GM21390 (cell line): ENCODE measurements around the gene LRG1.

ENCODE experiments used
- ATAC-seq: cut with Tn5 transposase; IDR thresholded peaks from one replicate; pipeline ENCODE4 v1.9.1; 2021; ENCODE audit not compliant: unreplicated experiment

Gene LRG1

GRCh38 chr19:4512070-4512469, 27.8 kb downstream of the LRG1 start:
- ATAC-seq, result no peak

DNA sequence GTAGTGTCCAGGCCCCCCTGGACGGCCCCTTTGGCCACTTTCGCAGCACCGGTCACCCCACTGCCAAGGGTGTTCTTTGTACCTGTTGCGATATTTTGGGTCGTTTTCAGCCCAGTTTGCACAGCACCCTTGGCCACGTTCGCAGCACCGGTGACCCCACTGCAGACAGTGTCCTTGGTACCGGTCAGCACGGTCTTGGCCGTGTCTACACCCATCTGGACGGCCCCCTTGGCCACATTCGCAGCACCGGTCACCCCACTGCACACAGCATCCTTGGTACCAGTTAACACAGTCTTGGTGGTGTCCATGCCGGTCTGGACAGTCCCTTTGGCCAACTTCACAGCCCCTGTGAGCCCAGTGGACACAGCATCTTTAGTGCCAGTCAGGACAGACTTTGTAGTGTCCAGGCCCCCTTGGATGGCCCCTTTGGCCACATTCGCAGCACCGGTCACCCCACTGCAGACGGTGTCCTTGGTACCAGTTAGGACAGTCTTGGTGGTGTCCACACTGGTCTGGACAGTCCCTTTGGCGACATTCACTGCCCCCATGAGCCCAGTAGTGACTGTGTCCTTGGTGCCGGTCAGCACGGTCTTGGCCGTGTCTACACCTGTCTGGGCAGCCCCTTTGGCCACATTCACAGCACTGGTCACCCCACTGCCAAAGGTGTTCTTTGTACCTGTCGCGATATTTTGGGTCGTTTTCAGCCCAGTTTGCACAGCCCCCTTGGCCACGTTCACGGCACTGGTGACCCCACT, 28.4 kb downstream of the LRG1 start:
- no peak for ATAC-seq

GRCh38 chr19:4510435-4511255, 29.2 kb downstream of the LRG1 start:
- no peak for ATAC-seq

- no peak for ATAC-seq
Measured at GRCh38 chr19:4508698-4509097, 31.1 kb downstream of the LRG1 start.

DNA sequence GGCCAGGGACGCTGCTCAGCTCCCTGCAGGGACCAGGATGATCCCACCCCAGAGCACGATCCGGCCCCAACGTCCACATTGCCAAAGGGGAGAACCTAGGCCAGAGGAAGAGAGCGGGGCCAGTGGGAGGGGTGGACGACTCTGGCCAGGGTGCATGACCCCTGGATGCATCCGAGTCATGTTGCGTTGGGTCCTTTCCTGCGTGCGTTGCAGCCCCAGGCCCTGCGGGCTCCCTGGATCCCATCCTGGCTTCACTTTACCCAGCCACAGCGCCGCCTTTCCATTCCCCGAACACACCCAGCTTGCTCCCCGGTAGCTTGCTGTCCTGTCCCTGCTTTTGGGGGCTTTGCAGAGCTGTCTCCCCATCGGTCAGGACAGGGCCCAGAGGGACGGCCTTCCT, 32.0 kb downstream of the LRG1 start:
- ATAC-seq, result no peak

GRCh38 chr19:4507150-4507452, 32.7 kb downstream of the LRG1 start:
- no peak for ATAC-seq

GRCh38 chr19:4506449-4507149, 33.2 kb downstream of the LRG1 start:
- ATAC-seq, result no peak

GRCh38 chr19:4505570-4506448, 34.0 kb downstream of the LRG1 start:
- no peak for ATAC-seq

GRCh38 chr19:4504891-4505569, 34.8 kb downstream of the LRG1 start:
- ATAC-seq, result no peak

DNA sequence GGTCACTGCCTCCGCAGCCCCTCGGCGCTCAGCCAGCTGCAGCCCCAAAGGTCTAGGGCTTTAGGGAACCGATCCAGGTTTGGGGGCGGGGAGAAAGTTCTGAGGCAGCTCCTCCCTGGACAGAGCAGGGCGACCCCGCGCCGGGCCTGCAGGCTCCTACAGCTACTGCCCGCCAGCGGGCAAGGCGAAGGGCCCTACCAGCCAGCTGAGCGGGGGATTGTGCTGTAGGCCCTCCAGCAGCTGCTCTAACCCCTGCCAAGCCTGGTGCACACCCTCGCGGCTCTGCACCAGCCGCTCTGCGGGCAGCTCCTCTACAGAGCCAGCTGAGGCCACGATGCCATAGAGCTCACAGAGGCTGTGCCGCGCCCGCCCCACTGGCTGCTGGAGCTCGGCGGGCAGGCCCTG, 35.5 kb downstream of the LRG1 start:
- ATAC-seq, result no peak

GRCh38 chr19:4503825-4504170, 36.0 kb downstream of the LRG1 start:
- no peak for ATAC-seq

DNA sequence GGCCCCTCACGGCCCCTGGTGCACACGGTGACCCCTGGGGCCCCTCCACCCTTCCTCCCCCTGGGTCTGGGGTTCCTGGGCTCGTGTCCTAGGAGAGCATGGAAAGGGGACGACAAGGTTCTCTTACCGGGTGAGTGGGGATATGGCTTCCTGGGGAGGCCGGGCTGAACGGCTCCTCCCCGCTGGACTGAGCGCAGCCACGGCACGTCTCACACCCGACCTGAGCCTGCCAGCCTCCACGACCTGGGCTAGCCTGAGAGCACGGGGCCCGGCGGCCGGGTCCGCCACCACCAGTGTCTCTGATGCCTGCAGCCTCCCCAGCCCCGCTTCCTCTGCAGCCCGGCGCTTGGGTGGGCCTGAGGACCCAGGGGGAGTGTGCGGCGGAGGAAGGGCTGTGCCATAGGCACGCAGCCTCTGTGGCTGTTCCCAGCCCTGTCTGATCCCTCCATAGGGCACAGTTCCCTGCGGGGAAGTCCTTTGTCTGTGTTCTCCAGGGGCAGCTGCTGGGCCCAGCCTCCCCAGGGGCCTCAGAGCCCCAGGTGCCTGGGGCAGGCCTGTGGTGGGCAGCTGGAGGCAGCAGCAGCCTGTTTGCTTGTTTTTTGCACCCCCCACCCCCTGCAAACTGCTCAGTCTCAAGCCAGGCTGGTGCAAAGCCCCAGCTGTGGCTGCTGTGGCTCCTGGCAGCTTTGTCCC, 36.6 kb downstream of the LRG1 start:
- ATAC-seq, result no peak

GRCh38 chr19:4502282-4503131, 37.3 kb downstream of the LRG1 start:
- ATAC-seq, result no peak

DNA sequence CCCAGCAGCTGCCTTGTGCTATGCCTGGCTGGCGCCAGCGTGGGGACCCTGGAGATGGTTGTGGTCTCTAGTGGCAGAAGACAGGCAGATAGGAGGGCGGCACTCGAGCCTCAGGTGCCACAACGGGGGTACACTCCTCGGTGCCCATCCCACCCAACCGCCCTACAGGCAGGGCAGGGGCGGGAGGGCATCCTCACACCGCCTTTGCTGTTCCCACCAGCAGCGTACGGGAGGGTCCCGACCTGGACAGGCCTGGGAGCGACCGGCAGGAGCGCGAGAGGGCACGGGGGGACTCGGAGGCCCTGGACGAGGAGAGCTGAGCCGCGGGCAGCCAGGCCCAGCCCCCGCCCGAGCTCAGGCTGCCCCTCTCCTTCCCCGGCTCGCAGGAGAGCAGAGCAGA, 38.1 kb downstream of the LRG1 start:
- ATAC-seq, result no peak

GRCh38 chr19:4500841-4501591, 38.8 kb downstream of the LRG1 start:
- ATAC-seq, result no peak

- ATAC-seq, result no peak
Measured at GRCh38 chr19:4499855-4500254, 40.0 kb downstream of the LRG1 start.

GRCh38 chr19:4499318-4499717, 40.5 kb downstream of the LRG1 start:
- ATAC-seq, result no peak

DNA sequence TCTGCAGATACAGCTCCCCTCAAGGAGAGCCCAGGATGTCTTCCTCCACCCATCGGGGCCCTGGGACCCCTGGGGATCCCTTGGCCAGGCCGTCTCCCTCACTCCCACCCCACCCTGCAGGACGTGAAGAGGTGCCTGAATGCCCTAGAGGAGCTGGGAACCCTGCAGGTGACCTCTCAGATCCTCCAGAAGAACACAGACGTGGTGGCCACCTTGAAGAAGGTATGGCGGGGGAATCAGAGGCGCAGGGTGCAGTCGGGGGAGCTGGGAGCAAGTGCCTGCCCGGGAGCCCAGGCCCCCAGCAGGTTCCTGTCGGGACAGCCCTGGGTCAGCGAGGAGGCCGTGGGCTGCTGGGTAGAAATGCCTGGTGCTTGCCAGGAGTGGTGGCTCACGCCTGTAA, 41.1 kb downstream of the LRG1 start:
- ATAC-seq, result no peak
